ENCODE data around the gene ARHGEF3. TPM values are rescaled to one million over a fixed set of nuclear protein-coding genes. Genes with fewer than 3 reads are reported as not detected.

The ARHGEF3 gene
- total RNA-seq, 2 experiments from 2014 or later, result 63.0 to 66.5 TPM

DNA sequence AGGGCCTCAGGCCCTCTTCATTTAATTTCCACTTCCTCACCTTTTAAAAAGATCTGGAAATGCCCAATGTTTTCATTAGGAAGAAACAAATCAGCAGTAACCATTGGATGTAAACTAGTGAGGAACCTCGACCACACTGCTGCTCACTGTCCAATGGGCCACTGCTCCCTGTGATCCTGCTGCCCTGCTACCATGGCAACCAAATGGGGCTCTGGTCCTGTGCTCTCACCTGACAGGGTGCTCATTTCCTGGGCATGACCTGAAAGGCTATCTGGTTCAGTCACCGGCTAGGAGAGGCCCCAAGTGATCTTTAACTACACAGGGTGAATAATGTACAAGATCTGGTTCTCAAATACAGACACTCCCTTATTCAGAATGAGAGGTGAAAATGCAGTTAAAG lies 54.6 kb downstream of the ARHGEF3 start:
- Mint-ChIP-seq H3K27ac (peak overlapping the region; percentile 61), H3K36me3 (ENCODE audit: low read depth) (peaks cover 80% of the 10 kb centered on the region), H3K4me1 (ENCODE audit: low read depth) (peaks cover 38% of the 10 kb centered on the region), H3K4me3 (no peak overlapping the region), H3K27me3 (no peaks in the 10 kb centered on the region), H3K9me3 (no peaks in the 10 kb centered on the region)
- TF ChIP-seq, protein P1, sequence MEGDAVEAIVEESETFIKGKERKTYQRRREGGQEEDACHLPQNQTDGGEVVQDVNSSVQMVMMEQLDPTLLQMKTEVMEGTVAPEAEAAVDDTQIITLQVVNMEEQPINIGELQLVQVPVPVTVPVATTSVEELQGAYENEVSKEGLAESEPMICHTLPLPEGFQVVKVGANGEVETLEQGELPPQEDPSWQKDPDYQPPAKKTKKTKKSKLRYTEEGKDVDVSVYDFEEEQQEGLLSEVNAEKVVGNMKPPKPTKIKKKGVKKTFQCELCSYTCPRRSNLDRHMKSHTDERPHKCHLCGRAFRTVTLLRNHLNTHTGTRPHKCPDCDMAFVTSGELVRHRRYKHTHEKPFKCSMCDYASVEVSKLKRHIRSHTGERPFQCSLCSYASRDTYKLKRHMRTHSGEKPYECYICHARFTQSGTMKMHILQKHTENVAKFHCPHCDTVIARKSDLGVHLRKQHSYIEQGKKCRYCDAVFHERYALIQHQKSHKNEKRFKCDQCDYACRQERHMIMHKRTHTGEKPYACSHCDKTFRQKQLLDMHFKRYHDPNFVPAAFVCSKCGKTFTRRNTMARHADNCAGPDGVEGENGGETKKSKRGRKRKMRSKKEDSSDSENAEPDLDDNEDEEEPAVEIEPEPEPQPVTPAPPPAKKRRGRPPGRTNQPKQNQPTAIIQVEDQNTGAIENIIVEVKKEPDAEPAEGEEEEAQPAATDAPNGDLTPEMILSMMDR (IDR thresholded peaks at IDR 0.05), result no peak
- no peak for DNase-seq
- intact Hi-C loops (cut with micrococcal nuclease), result no loop called here
- ChIA-PET POLR2A (interaction anchor here (1.5 kb wide), 1 partner anchor 78 kb away, joined by 3 read pairs; no protein-coding TSS in a partner anchor), CTCF (interaction anchor here (0.9 to 2.3 kb wide), 5 partner anchors 12 to 53 kb away, joined by 3 to 11 read pairs (median 5); no protein-coding TSS in a partner anchor)
- ATAC-seq, result peak; percentile 47

DNA sequence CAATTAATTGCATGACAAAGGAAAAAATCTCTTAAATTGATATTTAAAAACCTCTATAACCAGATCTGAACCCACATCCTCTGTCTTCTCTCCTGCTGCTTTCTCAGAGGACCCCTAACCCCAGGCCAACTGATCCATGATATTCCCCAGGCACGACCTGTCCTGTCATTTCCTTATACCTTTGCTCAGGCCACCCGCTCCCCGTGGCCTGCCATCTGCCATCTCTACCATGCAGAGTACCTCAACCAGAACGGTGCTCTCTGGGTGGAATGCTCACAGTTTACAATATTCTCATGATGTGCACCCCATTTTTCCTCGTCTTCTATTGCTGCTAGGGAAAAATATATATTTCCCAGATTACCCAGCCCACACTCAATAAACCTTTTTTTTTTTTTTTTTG lies 57.7 kb downstream of the ARHGEF3 start:
- H3K27ac Mint-ChIP-seq, result peak overlapping the region; percentile 79
- intact Hi-C loops (cut with micrococcal nuclease), result no loop called here

DNA sequence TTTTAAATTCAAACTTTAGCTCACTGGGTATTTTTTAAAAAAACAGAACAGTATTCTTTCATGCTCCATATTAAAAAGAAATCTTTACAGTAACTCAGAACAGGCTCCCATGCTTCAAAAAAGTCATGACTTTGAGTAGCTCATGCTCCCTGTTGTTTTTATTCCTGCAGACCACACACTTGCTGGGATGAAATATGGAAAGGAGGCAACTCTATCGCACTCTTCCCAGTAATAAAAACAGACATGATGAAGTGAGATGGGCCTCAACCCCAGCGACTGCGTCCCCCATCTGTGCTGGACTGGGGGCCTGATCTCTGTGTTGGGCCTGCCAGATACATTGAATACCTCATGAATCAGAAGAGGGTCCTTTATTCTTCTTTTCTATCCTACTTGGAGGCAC lies 58.9 kb downstream of the ARHGEF3 start:
- no peak for DNase-seq
- Mint-ChIP-seq H3K4me1 (ENCODE audit: low read depth) (peaks cover 43% of the 10 kb centered on the region), H3K9me3 (no peaks in the 10 kb centered on the region), H3K27ac (no peak overlapping the region), H3K36me3 (ENCODE audit: low read depth) (peaks cover 71% of the 10 kb centered on the region), H3K27me3 (no peaks in the 10 kb centered on the region), H3K4me3 (no peak overlapping the region)
- CTCF ChIA-PET, result interaction anchor here (1.1 to 1.7 kb wide), 3 partner anchors 10 to 246 kb away, joined by 3 to 5 read pairs (median 4); no protein-coding TSS in a partner anchor
- POLR2A ChIA-PET, result interaction anchor here (1.0 kb wide), 1 partner anchor 58 kb away, joined by 4 read pairs; no protein-coding TSS in a partner anchor
- ATAC-seq, result no peak
- TF ChIP-seq, protein P1 (IDR thresholded peaks at IDR 0.05), result no peak
- intact Hi-C loops (cut with micrococcal nuclease), result no loop called here

More for the DNA sequence above, 57.7 kb downstream of the ARHGEF3 start:
- H3K36me3 Mint-ChIP-seq (ENCODE audit: low read depth), result peaks cover 76% of the 10 kb centered on the region
- H3K4me3 Mint-ChIP-seq, result no peak overlapping the region
- DNase-seq (no peak), ATAC-seq (no peak)
- ChIA-PET CTCF (interaction anchor here (0.6 to 2.0 kb wide), 4 partner anchors 8 to 56 kb away, joined by 3 to 7 read pairs (median 4); no protein-coding TSS in a partner anchor), POLR2A (interaction anchor here (0.6 to 1.3 kb wide), 3 partner anchors 10 to 238 kb away, joined by 3 to 7 read pairs (median 5); no protein-coding TSS in a partner anchor)
- no peaks in the 10 kb centered on the region for H3K27me3 Mint-ChIP-seq
- H3K4me1 Mint-ChIP-seq (ENCODE audit: low read depth), result peaks cover 40% of the 10 kb centered on the region
- no peaks in the 10 kb centered on the region for H3K9me3 Mint-ChIP-seq
- TF ChIP-seq, protein P1 (IDR thresholded peaks at IDR 0.05), result no peak

DNA sequence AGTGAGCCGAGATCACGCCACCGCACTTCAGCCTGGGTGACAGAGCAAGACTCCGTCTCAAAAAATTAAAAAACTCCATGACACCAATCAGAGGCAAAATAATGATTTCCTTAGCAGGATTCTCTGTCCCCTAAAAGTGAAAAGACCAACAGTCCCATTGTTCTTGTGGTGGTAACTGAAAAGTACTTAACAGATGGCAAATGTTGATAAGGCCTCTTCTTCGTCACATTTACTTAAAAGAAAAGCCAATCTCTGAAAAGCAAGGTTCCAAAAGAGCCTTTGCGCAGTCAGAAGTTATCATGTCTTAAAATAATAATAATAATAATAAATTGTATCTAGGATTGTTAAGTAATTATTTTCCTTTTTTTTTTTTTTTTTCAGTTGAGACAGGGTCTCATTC lies 62.7 kb downstream of the ARHGEF3 start:
- Mint-ChIP-seq H3K9me3 (no peaks in the 10 kb centered on the region), H3K27ac (no peak overlapping the region), H3K4me1 (ENCODE audit: low read depth) (peaks cover 54% of the 10 kb centered on the region), H3K4me3 (no peak overlapping the region), H3K36me3 (ENCODE audit: low read depth) (peaks cover 74% of the 10 kb centered on the region), H3K27me3 (no peaks in the 10 kb centered on the region)
- ChIA-PET CTCF (no interaction called here), POLR2A (interaction anchor here (2.2 kb wide), 1 partner anchor 16 kb away, joined by 4 read pairs; no protein-coding TSS in a partner anchor)
- intact Hi-C loops (cut with micrococcal nuclease), result no loop called here
- TF ChIP-seq, protein P1 (IDR thresholded peaks at IDR 0.05), result no peak
- ATAC-seq (no peak), DNase-seq (no peak)

DNA sequence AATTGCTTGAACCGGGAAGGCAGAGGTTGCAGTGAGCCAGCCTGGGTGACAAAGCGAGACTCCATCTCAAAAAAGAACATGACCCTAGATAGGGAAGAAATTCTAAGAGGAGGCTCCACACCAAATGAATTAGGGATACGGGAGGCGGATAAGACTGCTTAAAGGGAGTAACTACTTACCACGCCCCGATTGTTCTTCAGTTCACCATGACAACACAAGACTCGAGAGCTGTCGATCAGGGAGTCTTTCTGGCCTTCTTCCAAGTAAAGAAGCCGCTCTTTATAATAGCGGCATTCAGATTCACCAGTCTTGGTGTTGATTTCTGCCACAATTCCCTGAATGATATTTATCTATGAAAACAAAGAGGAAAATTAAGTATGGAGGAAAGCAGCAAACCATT lies 64.7 kb downstream of the ARHGEF3 start:
- DNase-seq (no peak), ATAC-seq (no peak)
- ChIA-PET CTCF (interaction anchor here (1.9 to 2.8 kb wide), 4 partner anchors 8 to 252 kb away, joined by 7 to 17 read pairs (median 12); no protein-coding TSS in a partner anchor), POLR2A (interaction anchor here (0.6 to 1.4 kb wide), 2 partner anchors 15 to 17 kb away, joined by 3 to 4 read pairs; no protein-coding TSS in a partner anchor)
- no peak overlapping the region for H3K4me3 Mint-ChIP-seq
- intact Hi-C loops (cut with micrococcal nuclease), result no loop called here
- TF ChIP-seq, protein P1 (IDR thresholded peaks at IDR 0.05), result no peak
- H3K4me1 Mint-ChIP-seq (ENCODE audit: low read depth), result peaks cover 57% of the 10 kb centered on the region
- no peaks in the 10 kb centered on the region for H3K9me3 Mint-ChIP-seq
- H3K27ac Mint-ChIP-seq, result no peak overlapping the region
- H3K27me3 Mint-ChIP-seq, result no peaks in the 10 kb centered on the region
- H3K36me3 Mint-ChIP-seq (ENCODE audit: low read depth), result peaks cover 70% of the 10 kb centered on the region

Measured in activated CD8-positive, alpha-beta T cell treated with anti-CD3 and anti-CD28 coated beads for 36 hours (primary cell).